Measurements from ENCODE around the gene ANP32B.
A peak's percentile ranks its signal among the peaks of the same experiment; 100 is the strongest.
"Not testable (repeated sequence)": the region's sequence is repeated elsewhere in the genome, so short reads cannot be mapped to it uniquely, and the experiment has no call there.

ANP32B gene

DNA sequence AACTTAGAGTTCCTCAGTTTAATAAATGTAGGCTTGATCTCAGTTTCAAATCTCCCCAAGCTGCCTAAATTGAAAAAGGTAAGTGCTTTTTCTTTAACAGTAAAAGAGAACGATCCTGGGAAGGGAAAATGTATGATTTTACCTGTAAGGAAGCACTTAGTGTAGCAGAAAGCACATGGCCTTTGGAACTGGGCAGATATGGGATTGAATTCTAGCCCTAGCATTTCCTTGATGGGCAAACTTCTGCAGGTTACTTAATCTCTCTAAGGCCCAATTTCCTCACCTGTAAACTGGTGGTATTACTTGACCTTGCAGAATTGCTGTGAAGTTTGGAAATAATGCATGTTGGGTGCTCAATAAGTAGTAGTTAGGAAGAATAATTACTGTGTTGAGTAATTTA, 11.6 kb downstream of the ANP32B start:
- no peak for DNase-seq

- DNase-seq = not testable (repeated sequence)
These were observed 13.5 kb downstream of the ANP32B start for GRCh38 chr9:97996676-97997075.

DNA sequence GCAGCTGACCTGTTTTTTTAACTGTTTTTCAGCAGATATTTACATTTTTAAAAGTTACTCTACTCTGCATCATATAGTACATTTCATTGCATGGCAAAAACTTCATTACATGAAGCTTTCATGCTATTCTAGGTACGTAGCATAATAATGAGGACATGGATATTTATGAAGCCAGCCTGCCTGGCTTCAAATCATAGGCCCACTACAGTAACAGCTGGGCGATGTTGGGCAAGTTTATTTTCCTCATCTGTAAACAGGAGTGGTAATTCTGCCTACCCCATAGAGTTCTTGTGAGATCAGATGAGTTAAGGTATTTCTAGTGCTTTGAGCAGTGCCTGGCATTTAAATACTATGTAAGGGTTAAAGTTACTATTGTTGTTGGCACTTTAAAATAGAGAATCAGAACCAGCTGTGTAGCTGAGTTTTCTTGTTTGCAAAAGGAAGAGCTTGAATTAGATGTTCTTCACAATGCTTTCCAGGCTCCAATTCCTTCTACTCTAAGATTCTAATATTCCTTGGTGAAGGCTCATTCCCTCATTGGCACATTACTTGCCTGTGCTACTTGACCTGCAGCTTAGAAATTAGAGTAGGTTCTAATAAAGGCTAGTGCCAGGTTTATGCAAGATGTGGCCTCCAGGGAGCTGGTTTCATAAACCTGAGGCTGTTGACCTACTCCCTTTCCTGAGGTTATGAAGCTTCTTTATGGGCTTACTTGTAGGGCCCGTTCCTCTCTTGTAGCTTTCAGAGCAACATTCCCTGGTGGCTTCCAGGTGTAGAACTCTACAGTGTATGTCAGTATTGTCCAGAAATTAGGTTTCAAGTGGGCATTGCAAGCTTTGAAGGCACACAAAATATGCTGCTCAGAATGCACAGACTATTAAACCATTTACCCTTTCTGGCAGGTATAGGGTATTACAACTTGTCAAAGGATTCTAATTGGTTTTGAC, 14.5 kb downstream of the ANP32B start:
- no peak for DNase-seq

DNA sequence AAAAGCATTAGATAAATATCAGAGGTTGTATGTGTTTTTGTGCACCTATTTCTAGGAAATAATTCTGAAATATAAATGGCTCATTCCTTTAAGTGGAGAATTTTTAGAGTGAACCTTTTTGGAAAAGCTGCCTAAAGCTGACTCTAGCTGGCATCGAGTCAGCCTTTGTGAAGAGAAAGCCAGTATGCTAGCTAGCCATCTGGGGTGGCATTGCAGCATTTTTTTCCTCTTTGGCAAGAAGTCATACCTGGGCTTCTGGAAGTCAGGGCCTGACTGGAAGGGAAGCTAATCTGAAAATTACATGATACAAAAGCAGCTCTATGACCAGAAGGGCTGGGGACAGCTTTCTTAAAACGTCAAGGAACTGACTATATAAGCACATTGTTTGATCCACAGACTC, 19.7 kb downstream of the ANP32B start:
- no peak for DNase-seq

DNA sequence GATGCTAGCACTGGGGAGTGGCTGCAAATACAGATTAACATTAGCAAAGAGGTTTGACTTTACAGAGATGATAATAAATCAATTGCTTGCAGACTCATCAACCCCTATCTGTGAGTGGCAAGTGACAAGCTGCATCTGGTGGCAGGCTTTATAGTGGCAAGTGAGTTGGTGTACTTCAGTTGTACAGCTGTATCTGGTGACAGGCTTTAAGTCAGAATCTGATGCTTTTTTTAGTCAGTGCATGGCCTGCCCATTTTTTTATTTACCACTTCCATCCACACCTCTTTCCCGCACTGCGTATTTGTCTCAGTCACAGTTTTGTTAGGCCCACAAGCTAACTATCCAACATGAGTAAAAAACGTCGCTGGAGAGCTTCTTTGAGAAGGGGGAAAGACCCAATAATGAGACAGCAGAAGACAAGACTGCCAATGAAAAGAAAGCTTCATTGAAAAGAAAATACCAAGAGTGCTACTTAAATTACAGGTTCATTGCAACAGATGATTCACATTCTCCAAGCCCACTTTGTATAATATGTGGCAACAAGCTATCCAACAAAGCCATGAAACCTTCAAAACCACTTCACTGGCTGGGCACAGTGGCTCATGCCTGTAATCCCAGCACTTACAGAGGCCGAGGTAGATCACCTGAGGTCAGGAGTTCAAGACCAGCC, 23.1 kb downstream of the ANP32B start:
- DNase-seq = no peak

DNA sequence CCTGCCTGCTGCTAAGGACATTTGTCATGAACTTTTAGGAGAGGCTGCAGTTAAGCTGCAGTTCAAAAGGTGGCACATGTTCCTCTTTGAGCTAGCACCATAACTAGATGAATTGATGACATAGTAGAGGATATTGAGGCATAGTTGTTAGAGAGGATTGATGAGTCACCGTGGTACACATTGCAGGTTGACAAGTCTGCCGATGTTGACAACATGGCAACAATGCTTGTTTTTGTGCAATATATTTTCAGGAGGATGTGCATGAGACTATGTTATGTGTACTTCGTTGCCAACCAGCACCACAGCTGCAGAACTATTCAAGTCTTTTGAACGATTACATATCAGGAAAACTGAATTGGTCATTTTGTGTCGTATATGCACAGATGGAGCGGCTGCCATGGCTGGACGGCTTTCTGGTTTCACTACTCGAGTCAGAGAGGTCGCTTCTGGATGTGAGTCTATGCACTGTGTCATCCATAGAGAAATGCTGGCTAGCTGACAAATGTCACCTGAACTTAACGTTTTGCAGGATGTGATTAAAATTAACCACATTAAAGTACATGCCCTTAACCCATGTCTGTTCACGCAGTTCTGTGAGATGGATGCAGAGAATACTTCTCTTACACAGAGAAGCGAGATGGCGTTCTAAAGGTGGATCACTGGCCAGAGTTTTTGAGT, 24.2 kb downstream of the ANP32B start:
- DNase-seq = no peak

GRCh38 chr9:98008764-98009163, 25.6 kb downstream of the ANP32B start:
- no peak for DNase-seq

DNA sequence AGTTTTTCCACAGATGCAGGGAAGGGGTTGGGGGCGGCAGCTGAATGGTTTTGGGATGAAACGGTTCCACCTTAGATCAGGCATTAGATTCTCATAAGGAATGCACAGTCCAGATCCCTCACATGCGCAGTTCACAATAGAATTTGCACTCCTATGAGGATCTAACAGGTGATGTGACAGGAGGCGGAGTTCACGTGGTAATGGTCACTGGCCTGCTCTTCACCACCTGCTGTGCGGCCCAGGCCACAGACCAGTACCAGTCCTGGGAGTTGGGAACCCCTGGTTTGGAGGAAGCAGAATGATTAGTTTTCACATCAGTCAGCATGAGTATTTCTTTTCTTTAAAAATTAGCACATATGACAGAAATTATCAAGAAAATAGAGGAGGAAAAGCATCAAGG, 26.3 kb downstream of the ANP32B start:
- DNase-seq = no peak

DNA sequence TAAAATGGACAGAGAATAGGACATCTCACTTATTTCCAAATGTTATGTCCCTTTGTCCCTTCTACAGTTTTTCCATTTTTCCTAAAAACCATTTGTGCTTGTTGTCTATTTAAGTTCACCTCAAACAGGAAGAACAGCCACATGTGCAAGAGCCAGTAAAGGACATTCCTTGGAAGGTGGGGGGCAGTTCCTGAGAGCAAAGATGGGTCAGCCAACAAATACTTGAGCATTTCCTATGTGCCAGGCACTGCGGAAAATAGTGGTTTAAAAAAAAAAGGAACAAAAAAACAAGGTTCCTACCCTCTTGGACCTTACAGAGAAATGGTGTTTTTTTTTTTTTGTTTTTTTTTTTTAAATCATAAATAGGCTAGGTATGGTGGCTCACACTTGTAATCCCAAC, 26.8 kb downstream of the ANP32B start:
- DNase-seq = no peak

DNA sequence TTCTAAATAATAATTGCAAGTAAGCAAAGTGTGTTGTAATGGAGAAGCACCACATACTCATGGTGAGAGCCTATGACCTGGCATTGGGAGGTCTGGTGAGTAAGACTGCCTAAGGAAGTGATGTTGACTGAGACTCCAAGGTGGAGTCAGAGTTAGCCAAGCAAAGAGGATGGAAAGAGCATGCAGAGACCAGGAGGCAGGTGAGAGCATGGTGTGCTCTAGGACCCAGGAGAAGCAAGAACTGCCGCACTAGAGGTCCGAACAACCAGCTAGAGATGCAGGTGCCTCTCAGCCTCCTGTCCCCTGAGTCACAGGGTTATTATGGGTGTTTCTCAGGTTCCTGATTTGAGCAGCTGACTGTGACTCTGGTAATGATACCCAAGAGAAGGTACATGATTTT, 27.3 kb downstream of the ANP32B start:
- no peak for DNase-seq

DNA sequence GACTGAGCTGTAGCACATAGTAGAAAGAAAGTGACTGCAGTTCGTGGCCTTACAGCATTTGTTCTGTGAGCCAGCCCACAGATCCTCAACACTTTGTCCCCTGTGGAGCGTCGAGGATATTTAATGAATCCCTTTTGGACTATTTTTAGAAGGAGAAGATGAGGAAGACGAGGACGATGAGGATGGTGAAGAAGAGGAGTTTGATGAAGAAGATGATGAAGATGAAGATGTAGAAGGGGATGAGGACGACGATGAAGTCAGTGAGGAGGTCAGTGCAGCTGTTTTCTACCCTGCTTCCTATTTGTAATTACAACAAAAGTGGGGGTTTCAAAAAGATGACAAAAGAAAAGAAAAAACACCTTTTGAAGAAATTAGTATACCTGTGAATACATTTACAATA, 28.0 kb downstream of the ANP32B start:
- no peak for DNase-seq

GRCh38 chr9:98016137-98016680, 33.1 kb downstream of the ANP32B start:
- no peak for DNase-seq

- no peak for DNase-seq
These were observed 34.2 kb downstream of the ANP32B start for GRCh38 chr9:98017306-98017705.

DNA sequence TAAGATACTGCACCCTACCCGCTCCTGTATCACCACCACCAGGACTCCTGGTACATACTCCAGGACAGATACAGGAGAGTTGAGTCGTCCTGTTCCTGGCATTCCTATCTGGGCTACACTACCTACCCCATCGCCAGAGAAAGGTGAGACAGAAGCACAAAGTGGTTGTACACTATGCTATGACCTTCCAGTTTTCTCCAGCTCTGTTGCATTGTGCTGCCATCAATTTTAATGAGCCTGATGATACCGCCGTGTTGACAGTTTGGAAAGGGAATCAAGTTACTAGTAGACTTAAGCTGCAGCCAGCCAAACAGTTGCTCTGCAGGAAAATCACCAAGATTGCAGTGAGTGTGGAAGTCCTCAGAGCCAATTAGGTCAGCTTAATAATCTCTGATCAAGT, 35.2 kb downstream of the ANP32B start:
- DNase-seq = peak; percentile 94

DNA sequence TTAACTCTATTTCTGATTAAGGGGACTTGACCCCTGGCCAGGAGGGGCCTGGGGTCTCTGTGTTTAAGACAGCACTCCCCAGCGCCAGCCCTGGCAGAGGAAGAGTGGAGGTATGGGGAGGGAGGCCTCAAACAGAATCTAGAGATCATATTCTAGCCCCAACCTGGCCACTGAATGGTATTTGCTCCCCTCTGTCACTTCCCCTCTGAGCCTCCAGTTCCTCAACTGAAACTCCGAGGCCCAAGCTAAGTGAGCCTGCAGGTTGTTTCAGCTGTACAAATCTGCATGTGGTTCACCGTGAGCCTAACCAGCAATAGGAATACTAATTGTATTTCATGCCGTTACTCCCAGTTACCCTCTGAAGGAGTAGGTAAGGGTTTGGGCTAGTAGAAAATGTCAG, 36.0 kb downstream of the ANP32B start:
- no peak for DNase-seq

DNA sequence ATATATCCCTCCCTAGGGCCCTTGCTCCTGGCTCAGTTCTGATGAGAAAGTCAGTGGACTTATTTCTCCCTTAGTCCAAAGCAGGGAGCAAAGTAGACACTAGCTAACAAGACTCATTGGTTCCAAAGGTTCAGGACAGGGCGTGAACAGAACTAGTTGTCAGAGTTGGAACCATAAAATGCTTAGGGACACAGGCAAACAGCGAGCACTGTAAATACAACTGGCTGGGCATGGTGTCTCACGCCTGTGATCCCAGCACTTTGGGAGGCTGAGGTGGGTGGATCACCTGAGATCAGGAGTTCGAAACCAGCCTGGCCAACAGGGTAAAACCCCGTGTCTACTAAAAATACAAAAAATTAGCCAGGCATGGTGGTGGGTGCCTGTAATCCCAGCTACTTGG, 36.7 kb downstream of the ANP32B start:
- not testable (repeated sequence) for DNase-seq

DNA sequence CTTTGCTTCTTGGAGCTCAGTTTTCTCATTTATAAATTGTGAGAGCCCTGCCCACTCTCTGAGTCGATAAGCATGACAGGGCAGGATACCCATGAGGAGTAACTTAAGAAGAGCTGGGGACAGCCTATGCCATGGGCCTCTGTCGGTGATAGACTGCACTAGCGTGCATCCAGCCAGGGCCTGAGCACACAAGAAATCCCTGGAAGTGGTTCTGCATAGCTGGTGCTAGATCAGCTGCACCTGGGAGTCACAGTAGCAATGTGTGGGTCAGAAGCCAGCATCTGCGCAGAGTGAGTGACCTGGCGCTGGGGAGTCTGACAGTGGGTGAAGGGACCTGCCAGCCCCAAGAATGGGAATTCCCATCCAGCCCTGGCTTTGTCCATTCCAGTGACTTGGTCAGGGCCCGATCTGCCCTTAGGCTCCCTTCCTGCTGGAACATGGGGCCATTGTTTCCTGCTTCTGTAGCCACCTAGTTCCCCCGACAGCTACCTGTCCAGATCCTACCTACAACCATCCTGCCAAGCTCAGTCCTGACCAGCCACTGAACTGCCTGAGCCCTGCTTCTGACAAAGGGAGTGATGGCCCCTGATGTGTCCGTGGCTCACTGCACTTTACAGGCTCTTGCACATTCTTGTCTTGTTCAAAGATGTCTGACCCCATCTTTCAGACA, 37.5 kb downstream of the ANP32B start:
- no peak for DNase-seq

DNA sequence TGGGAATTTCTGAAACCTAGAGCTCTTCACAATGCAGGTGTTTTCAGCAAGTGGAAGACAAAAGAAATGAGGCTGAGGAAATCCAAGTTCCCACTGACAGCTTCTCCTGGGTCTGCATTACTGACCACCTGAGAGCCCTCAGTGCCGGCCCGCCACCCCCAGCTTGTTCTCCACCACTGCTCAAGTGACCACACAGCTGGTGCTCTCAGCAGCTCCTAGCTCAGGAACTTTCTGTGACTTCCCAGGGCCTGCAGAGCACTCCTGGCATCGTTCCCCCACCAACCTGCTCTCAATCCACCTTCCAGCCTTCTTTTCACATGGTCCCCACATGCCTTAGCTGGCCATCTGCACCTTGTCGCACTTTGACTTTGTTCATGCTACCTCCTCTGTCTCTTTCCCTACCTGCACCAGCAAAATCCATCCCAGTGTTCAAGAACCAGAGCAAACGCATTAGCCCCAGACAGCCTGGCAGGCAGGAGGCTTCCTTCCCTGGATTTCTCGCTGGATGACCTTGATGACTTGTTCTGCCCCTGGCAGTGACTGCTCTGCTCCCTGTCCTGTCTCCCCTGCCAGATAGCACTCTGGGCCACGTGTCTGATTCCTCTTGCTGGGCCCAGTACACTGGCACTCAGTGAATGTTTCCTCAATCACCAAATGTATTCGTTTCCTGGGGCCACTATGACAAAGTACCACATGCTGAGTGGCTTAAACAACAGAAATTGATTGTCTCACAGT, 38.3 kb downstream of the ANP32B start:
- no peak for DNase-seq

GRCh38 chr9:98022447-98022846, 39.3 kb downstream of the ANP32B start:
- no peak for DNase-seq

- DNase-seq = no peak
These were observed 41.6 kb downstream of the ANP32B start for GRCh38 chr9:98024702-98025101.

- no peak for DNase-seq
These were observed 48.0 kb downstream of the ANP32B start for GRCh38 chr9:98031169-98031568.

DNA sequence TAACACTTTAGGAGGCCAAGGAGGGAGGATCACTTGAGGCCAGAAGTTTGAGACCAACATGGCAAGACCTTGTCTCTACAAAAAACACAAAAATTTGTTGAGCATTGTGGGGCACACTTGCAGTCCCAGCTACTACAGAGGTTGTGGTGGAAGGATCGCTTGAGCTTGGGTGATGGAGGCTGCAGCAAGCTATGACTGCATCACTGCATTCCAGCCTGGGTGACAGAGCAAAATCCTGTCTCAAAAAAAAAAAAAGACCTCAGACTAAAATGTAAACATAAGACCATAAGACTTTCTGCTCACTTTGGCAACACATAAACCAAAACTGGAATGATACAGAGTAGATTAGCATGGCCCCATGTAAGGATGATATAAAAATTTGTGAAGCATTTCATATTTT, 48.8 kb downstream of the ANP32B start:
- DNase-seq = no peak

Data from NCI-H524 treated with DMSO at 0.1 percent for 48 hours (cell line).